SU-DHL-6 (cell line): ENCODE results near the gene UXT.

Experiments
- H2AFZ ChIP-seq: fragments of 200-600 bp; sonication (generic); 2 replicates; pipeline ENCODE4 v1.6.1; 2014; ENCODE audit warnings: low read depth, mild to moderate bottlenecking, moderate library complexity, mixed read lengths, antibody characterized with exemption, low read length; ENCODE audit not compliant: severe bottlenecking
- H3F3A ChIP-seq: fragments of 200-600 bp; shearing (Covaris generic); 2 replicates; pipeline ENCODE4 v1.6.0; 2016; ENCODE audit warnings: antibody characterized with exemption, mild to moderate bottlenecking; ENCODE audit not compliant: insufficient read depth
- H3K27ac ChIP-seq: fragments of 200-600 bp; sonication (generic); 2 replicates; pipeline ENCODE4 v1.5.1; 2016; ENCODE audit warnings: low read depth, mild to moderate bottlenecking, low read length, moderate library complexity, mixed read lengths
- H3K27me3 ChIP-seq: fragments of 200-600 bp; sonication (generic), shearing (Covaris generic); 2 replicates; pipeline ENCODE4 v1.6.0; 2014; ENCODE audit warnings: mild to moderate bottlenecking, low read length
- H3K36me3 ChIP-seq: fragments of 200-600 bp; sonication (generic); 2 replicates; pipeline ENCODE4 v1.6.1; 2014; ENCODE audit warnings: mild to moderate bottlenecking, low read length, mixed read lengths
- H3K4me2 ChIP-seq: fragments of 300-600, 200-600 bp; shearing (Covaris generic), sonication (generic); 2 replicates; pipeline ENCODE4 v1.6.0; 2014; ENCODE audit warnings: low read length, low read depth, mild to moderate bottlenecking; ENCODE audit not compliant: poor library complexity, severe bottlenecking
- H3K4me3 ChIP-seq: fragments of 200-600 bp; sonication (generic); 2 replicates; pipeline ENCODE4 v1.5.1; 2014; ENCODE audit warnings: antibody characterized with exemption, low read length, mild to moderate bottlenecking, mixed read lengths; ENCODE audit not compliant: insufficient read depth, poor library complexity, severe bottlenecking
- H3K79me2 ChIP-seq: fragments of 200-600 bp; sonication (generic); 2 replicates; pipeline ENCODE4 v1.6.1; 2014; ENCODE audit warnings: mild to moderate bottlenecking, low read length, moderate library complexity; ENCODE audit not compliant: insufficient read depth
- H3K9ac ChIP-seq: fragments of 200-600 bp; sonication (generic); 2 replicates; pipeline ENCODE4 v1.7.0; 2014; ENCODE audit warnings: mild to moderate bottlenecking, low read length
- H3K9me2 ChIP-seq: fragments of 200-600 bp; sonication (generic); replicated peaks from 2 replicates; pipeline ENCODE4 v1.6.1; 2014; ENCODE audit warnings: low read length; ENCODE audit not compliant: insufficient read depth
- H3K9me3 ChIP-seq: fragments of 200-600 bp; sonication (generic); 2 replicates; pipeline ENCODE4 v1.6.1; 2014; ENCODE audit warnings: low read length, mixed read lengths; ENCODE audit not compliant: insufficient read depth
- H4K20me1 ChIP-seq: fragments of 200-600 bp; sonication (generic); 2 replicates; pipeline ENCODE4 v1.6.1; 2014; ENCODE audit warnings: low read depth, mild to moderate bottlenecking, antibody characterized with exemption, low read length, moderate library complexity, mixed read lengths
- EZH2phosphoT487 ChIP-seq: fragments of 200-600 bp; sonication (generic), shearing (Covaris generic); conservative IDR thresholded peaks from 2 replicates; pipeline ENCODE4 v1.6.1; 2018; ENCODE audit warnings: mild to moderate bottlenecking, antibody characterized with exemption, low read length, moderate library complexity, mixed read lengths
- TF ChIP-seq, protein P1 (sequence below): fragments of 200-600 bp; sonication (generic); IDR thresholded peaks from one replicate; pipeline ENCODE4 v1.5.1; 2017; ENCODE audit warnings: antibody characterized with exemption, mild to moderate bottlenecking, low read length, moderate library complexity; ENCODE audit not compliant: insufficient read depth, poor library complexity, severe bottlenecking

UXT gene

DNA sequence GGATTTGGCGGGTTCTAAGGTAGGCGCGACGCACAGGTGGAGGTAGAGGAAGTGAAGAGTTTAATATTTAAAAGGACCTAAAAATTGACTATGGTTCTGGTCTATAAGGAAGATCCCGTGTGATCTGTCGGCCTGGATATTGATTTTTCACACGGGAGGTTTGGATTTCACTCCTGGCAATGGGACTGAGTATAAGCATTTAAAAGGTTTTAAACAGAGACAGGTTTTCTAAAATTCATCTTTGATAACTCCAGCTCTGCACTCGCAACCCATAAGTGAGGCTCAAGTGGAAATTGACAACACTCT lies 394 bp upstream of the UXT start:
- Histone ChIP-seq H2AFZ (peak overlapping the region; percentile 82), H3K9me2 (no peaks in the 10 kb centered on the region), H3F3A (no peaks in the 10 kb centered on the region), H4K20me1 (no peaks in the 10 kb centered on the region), H3K4me3 (peak overlapping the region; percentile 82), H3K4me2 (peak overlapping the region; percentile 60), H3K36me3 (no peaks in the 10 kb centered on the region), H3K9ac (peak overlapping the region; percentile 73; the same call in 1 of the 2 replicates), H3K27ac (peak overlapping the region; percentile 87), H3K27me3 (no peaks in the 10 kb centered on the region), H3K9me3 (no peaks in the 10 kb centered on the region), H3K79me2 (peaks cover 7% of the 10 kb centered on the region; the same call in 1 of the 2 replicates)
- TF ChIP-seq, protein P1, sequence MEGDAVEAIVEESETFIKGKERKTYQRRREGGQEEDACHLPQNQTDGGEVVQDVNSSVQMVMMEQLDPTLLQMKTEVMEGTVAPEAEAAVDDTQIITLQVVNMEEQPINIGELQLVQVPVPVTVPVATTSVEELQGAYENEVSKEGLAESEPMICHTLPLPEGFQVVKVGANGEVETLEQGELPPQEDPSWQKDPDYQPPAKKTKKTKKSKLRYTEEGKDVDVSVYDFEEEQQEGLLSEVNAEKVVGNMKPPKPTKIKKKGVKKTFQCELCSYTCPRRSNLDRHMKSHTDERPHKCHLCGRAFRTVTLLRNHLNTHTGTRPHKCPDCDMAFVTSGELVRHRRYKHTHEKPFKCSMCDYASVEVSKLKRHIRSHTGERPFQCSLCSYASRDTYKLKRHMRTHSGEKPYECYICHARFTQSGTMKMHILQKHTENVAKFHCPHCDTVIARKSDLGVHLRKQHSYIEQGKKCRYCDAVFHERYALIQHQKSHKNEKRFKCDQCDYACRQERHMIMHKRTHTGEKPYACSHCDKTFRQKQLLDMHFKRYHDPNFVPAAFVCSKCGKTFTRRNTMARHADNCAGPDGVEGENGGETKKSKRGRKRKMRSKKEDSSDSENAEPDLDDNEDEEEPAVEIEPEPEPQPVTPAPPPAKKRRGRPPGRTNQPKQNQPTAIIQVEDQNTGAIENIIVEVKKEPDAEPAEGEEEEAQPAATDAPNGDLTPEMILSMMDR = no peak
- no peak for TF ChIP-seq EZH2phosphoT487

DNA sequence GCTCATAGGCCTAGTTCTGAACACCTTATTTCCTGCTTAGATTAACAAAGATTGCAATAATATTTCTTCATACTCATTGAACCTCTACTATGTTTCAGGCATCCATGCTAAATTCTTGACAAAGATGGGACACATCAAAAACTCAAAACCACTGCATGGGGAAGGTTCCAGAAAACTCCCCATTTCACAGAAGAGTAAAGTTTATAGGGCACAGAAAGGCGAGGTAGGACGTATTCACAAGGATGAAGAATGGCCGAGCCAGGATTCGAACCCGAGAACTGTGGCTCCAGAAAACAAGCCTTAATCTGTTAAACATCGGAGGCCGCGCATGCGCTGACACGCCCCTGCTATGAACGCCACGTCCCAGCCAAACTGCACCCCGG lies 688 bp downstream of the UXT start:
- Histone ChIP-seq H3K9ac (peak overlapping the region; percentile 73), H3K4me2 (peak overlapping the region; percentile 96), H3K79me2 (peaks cover 7% of the 10 kb centered on the region; the same call in 1 of the 2 replicates), H3F3A (no peaks in the 10 kb centered on the region), H3K27me3 (no peaks in the 10 kb centered on the region), H3K36me3 (no peaks in the 10 kb centered on the region), H2AFZ (no peak overlapping the region), H3K27ac (peak overlapping the region; percentile 87), H3K9me3 (no peaks in the 10 kb centered on the region), H3K9me2 (no peaks in the 10 kb centered on the region), H3K4me3 (peak overlapping the region; percentile 82), H4K20me1 (no peaks in the 10 kb centered on the region)
- TF ChIP-seq, protein P1 = no peak
- no peak for TF ChIP-seq EZH2phosphoT487

DNA sequence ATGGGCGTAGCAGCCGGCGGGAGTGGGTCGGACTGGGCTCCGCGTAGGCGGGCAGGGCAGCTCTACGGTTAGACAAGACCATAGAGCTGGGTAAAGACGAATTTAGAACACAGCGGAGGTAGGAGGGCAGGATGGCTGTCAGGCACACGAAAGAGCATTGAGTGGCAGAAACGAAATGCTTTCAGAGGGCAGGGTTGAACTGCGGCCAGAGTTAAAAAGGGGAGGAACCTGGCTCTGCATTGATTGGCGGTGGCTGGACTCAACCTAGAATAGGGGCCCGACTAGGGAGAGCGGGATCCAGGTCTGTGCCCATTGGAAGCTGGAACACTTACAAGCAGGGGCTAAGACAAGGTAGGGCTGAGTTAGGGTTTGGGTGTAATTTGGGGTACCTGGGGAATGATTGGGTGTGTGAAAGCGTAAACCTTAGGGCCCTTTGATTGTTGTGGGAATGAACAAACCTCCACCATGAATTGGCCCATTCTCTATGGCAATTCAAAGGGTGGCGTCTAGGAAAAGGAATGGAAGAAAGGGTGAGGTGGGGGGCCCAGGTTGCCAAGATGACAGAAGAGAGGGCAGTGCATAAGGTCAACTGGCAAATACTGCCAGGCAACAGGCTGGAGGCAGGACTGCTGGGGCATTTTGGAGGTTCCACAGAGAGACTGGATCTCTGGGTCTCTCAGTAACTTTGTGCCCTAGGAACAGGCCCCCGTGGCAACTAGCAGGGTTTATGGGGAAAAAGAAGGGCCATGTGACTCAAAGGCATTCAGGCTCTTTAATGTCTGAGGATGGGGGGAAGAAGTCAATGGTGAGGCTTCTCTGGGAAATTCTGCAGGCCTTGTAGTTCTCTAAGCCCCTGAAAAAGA lies 7.7 kb downstream of the UXT start:
- H3K27me3 ChIP-seq = no peaks in the 10 kb centered on the region
- H3K9ac ChIP-seq = peak overlapping the region; percentile 51
- peak overlapping the region; percentile 43 for H3K4me3 ChIP-seq
- no peaks in the 10 kb centered on the region for H3K9me2 ChIP-seq
- H2AFZ ChIP-seq = no peak overlapping the region
- H3K4me2 ChIP-seq = peak overlapping the region; percentile 58
- H4K20me1 ChIP-seq = no peaks in the 10 kb centered on the region
- H3K36me3 ChIP-seq = no peaks in the 10 kb centered on the region
- peaks cover 18% of the 10 kb centered on the region; the same call in 1 of the 2 replicates for H3K79me2 ChIP-seq
- H3K9me3 ChIP-seq = no peaks in the 10 kb centered on the region
- H3K27ac ChIP-seq = peak overlapping the region; percentile 50
- peaks cover 6% of the 10 kb centered on the region; the same call in 1 of the 2 replicates for H3F3A ChIP-seq
- TF ChIP-seq, protein P1 = no peak
- no peak for TF ChIP-seq EZH2phosphoT487
